Activated CD4-positive, alpha-beta T cell treated with anti-CD3 and anti-CD28 coated beads, Interleukin-2, amount 50 U/mL, for 48 hours (primary cell): ENCODE measurements around the gene LRRC7.

ENCODE experiments used
- DNase-seq, 2 experiments: peaks; one replicate each; pipeline ENCODE4 v3.0.0-alpha.2; 2020

Gene LRRC7

GRCh38 chr1:69592341-69592740, 24.6 kb downstream of the LRRC7 start:
- no peak for DNase-seq

GRCh38 chr1:69595486-69595885, 27.8 kb downstream of the LRRC7 start:
- DNase-seq = no peak

- no peak for DNase-seq
Measured at GRCh38 chr1:69611316-69611715, 43.6 kb downstream of the LRRC7 start.

DNA sequence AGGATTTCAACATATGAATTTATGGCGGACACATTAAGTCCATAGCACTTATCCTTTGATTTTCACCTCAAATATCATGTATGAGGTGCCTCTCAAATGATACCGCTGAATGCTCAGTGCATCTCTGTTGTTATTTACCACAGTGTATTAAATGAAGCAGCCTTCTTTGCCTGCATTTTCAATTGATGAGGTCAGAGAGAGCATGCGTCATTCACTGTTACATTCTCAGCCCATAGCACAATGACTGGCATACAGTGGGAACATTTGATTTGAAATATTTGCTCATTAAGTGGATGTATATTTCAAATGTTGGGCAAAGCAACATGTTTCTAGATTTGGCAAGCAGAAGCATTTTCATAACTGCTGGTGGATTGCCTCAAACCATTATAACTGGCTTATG, 45.7 kb downstream of the LRRC7 start:
- no peak for DNase-seq

DNA sequence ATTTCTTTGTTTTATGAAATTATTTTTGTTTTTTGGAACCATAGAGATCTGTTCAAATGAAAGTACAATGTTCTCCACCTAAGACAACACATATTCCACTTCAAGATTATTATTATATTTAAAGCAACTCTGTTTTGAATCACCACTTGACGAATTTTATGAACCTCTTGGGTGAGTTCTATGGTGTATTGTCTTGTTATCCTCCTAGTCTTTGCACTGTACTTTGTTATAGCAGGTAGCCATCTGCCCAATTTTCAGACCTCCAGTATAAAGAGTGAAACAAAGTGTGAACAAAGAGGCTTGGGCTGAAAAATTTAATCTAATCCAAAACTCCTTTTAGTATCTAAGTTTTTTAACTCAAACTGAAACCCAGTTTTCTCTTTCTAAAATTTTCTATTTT, 71.0 kb downstream of the LRRC7 start:
- no peak for DNase-seq

DNA sequence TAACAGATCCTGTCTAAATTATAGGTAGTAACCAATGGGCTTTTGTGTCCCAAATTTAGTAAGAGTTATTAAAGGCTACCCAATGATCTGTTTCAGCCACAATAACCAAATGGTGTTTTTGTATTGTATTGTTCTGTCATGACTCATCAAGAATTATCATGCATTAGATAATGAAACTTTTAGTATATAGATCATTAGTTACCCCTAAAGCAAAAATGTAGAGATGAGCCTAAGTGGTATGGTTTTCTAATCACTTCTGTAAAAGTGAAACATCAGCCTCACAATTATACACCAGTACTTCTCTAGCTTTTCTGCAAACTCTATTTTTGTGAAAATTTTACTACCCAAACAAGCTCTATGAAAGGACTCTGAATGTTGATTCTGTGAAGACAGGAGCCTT, 71.4 kb downstream of the LRRC7 start:
- no peak for DNase-seq

- DNase-seq = no peak
Measured at GRCh38 chr1:69643266-69643665, 75.5 kb downstream of the LRRC7 start.

GRCh38 chr1:69645477-69645876, 77.8 kb downstream of the LRRC7 start:
- DNase-seq = no peak

GRCh38 chr1:69648486-69648885, 80.8 kb downstream of the LRRC7 start:
- no peak for DNase-seq

DNA sequence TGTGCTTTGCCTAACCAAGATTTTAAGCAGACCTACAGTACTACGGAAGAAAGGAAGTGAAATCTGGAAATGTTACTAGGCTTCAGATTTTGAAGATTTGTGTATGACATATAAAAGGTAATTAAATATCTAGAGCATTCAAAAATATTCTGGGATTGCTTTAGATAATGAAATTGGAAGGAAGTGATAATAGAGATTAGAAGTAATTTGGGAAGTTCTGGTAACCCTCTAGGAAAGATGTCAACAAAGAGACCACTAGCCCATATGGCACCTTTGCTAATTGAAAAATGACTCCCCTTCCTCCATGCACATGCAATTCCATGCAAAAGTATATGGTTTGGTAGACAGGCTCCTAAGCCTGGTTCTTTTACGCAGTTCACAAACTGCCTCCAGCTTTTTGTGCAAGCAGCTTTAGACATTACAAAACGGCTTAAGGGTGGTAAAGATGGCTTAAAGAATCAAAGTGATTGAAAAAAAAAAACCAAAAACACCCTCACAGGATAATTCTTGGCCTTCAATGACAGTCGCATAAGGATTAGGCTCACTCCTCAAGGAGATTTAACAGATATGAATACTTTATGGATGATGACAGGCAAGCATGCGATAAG, 81.8 kb downstream of the LRRC7 start:
- no peak for DNase-seq

GRCh38 chr1:69650779-69651178, 83.1 kb downstream of the LRRC7 start:
- no peak for DNase-seq

DNA sequence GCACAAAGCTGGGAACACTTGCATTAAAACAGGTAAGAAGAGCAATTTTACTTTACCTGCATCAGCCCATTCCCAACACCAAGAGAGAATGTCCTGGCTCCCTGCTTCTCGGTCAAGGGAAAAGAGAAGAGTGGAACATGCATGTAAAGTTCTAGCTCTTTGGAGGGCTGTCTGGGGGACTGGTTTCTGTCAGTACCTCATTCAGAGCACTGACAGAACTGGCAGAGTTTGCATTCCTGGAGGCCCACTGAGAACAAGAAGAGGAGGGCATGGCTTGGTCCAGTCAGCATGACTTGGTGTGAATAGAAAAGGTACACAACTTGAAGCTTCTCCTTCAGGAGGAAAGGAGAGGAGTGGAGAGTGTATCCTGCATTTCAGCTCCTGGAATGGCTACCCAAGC, 83.9 kb downstream of the LRRC7 start:
- no peak for DNase-seq

DNA sequence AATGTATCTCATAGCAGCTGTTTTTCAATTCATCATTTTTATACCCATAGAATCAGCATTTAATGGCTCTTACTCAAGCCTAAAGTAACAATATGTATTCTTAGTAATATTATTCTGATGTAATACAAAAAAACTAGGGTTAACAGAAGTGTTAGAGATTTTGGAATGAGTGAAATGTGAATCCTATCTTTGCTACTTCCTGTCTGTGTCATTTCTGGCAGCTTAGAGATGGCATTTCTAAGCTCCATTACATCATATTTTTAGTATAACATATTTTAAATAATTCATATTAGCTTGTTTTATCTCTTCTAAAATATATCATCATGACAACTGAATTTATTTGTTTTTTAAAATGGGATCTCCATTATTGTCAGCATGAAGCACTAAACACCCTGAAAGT, 90.2 kb downstream of the LRRC7 start:
- DNase-seq = no peak

DNA sequence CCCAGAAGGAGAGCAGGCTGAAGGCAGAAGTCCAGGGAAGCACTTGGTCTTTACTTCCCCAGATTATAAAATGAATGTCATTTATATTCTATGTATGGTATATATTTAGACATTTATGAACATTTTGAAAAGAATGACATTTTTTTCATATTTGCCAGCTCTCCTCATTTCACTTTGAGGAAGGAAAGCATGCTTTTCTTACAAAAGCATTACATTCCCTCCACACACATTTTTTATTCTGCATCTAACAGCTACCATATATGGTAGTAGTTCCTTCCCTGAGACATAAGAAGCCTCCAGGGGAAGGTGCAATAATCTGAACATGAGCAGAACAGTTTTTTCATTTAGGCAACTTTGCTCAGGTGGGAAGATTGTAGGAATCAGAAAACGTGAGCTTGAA, 94.0 kb downstream of the LRRC7 start:
- no peak for DNase-seq

GRCh38 chr1:69662321-69662720, 94.6 kb downstream of the LRRC7 start:
- DNase-seq = no peak

DNA sequence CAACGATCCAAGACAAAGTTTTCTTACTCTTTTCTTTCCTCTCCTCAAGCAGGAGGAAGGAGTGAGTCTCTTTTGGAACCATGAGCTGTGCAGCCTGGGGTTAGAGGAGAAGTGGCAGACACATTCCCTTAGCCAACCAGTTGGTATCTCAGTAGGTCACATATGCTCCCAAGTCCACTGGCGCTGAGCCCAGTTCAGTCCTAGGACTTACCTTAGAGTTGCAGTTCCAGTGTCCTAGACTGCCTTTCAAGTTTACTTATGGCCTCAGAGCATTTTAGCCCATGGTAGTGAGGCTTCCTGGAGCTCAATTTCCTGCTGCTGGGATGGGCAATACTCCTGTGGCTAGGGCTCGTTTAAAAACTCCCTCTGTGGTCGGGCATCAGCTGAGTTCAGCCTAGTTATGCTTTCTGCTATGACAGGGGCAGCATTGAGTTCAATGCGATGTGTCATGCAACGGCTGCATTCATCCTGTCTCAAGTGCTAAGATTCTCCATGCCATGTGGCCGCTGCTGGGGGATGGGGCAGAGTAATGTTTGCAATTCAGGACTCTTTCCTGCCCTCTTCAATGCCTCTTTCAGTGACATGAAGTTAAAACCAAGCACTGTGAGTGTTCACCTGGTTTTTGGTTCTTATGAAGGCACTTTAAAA, 103.8 kb downstream of the LRRC7 start:
- no peak for DNase-seq

DNA sequence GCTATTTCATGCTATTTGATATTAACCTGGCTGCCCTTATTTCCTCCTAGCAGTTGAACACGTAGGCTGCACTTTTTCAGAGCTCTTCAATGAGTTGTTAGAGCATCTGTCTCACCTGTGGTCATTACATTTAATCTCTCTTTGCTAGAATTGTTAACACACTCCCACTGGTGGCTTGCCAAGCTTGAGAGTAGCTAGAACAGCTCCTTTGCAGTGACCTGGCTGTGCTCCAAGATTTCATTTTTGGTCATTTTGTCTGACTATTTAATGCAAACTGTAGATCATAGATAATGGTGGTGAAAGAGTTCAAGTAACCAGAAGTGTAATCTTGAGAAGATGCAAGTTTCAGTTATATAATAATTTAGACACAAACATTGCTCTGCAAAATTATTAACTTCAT, 105.6 kb downstream of the LRRC7 start:
- DNase-seq = no peak

DNA sequence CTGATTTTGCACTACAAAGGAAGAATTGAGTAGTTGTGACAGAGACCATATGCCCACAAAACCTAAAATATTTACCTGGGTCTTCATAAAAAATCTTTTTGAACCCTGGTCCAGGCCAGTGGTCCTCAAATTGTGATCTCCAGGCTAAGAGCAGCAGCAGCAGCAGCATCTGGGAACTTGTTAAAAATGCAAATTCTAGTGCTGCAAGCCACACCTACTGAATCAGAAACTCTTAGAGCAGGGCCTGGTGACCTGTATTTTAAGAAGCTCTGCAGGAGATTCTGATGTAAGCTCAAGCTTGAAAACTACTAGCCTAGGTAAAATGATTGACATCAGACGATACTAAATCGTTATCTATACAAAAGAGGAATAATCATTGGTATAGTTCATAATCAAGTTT, 112.2 kb downstream of the LRRC7 start:
- DNase-seq = no peak

DNA sequence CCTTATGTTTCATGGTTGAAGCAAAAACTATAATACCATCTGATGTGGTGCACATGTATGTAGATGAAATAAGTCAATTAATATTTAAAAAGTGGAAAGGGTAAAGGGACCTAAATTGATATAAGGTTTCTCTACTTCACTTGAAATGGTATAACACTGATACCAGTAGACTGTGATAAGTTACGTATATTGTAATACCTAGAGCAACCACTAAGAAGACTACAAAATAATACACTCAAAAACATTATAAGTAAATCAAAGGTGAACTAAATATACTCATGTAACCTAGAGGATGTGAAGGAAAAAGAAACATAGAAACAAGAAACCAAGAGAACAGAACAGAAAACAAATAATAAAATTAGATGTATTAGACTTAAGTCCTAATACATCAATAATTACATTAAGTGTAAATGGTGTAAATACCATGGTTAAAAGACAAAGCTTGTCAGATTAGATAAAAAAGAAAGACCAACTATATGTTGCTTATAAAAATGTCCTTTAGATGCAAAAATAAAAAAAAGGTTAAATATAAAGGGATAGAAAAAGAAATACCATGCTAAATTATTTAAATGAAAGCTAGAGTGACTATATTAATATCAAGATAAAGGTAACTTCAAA, 118.8 kb downstream of the LRRC7 start:
- no peak for DNase-seq

DNA sequence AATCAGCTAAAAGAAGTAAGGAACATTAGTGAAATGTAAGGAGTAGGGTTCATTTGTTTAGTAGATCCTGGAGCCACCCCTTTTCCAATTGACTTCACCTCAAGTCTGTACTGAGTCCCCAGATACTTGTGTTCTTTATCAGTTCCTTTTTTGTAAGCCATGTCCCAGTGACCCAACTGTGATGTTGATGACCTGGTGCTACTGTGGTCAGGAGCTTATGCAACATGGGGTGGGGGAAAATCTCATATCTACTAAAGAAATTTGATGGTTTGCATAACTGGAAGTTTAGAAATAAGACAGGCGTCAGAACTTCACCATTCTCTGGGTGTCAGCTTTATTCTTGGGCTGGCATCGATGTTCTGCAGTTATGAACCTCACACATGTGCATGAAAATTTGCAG, 120.5 kb downstream of the LRRC7 start:
- DNase-seq = no peak

GRCh38 chr1:69691179-69691578, 123.5 kb downstream of the LRRC7 start:
- DNase-seq = no peak

- DNase-seq = no peak
Measured at GRCh38 chr1:69693921-69694675, 126.4 kb downstream of the LRRC7 start.

GRCh38 chr1:69697340-69697739, 129.6 kb downstream of the LRRC7 start:
- DNase-seq = no peak

- no peak for DNase-seq
Measured at GRCh38 chr1:69700770-69701169, 133.0 kb downstream of the LRRC7 start.
